HG03521 (cell line): ENCODE measurements around the gene PSMC3.
"Not testable (repeated sequence)": the region's sequence is repeated elsewhere in the genome, so short reads cannot be mapped to it uniquely, and the experiment has no call there.

Experiments used
- ATAC-seq: cut with Tn5 transposase; IDR thresholded peaks from one replicate; pipeline ENCODE4 v1.9.1; 2021; ENCODE audit warnings: mild to moderate bottlenecking, moderate library complexity; ENCODE audit not compliant: unreplicated experiment

Gene PSMC3

DNA sequence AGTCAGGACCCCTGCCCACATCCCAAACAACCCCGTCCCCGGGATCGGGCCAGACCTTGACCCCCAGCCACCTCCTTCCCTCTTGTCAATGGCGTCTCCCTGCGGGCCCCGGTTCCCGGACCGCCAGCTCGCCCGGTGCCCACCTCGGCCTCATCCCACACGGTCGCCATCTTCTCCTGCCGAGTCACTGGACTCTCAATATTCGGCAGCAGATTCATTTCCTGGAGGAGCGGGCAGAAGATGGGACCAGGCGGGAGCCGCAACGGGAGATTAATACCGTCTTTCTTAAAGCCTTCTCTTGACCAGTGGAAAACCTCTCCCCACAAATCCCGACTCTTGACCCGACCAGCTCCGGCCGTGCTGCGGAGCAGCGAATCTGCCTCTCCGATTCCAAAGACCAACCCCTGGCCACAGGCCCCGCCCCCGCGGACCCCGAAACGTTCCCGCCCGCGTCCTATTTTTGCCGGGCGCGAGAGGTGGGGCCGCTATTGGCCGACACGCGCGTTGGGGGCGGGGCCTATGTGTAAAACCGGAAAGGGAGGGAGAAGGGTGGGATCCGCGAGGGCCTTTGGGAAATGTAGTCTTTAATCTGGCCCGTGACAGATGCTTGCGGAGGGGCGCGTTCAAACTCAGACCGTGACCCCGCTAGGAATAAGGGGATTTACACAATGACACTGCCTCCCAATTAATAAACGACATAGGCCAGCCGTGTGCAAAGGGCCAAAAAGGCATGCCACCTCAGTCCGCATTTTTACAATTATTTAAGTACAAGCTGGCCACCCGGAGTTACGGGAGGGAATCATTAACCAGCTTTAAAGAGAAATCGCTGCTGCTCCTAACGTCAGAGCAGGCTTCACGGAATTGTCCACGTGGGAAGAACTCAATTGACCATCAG, at the start of gene PSMC3:
Gene PSMC3 (minus strand): TSS at position 378 of the 895 bp plus-strand sequence. CDS start 160 bp downstream, at position 218.
- ATAC-seq, result peak; percentile 92

DNA sequence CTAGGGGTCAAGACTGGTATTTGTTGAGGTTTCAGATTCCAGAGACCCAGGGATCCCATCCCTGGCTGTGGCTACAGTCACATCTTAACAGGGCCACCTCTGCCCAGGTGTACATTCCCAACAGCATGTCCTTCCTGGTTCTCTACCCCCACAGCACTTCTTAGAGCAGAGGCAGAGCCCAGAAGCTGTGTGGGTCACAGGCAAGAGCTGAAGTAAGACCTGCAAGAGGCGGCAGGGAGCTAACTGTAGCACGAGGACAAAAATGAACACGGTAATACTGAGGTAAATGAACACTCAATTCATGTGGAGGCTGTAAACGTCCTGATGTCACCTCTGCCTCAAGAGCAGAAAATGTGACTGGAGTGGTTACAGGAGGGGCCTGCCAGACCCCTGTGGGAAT, 44.4 kb upstream of the PSMC3 start:
- no peak for ATAC-seq

DNA sequence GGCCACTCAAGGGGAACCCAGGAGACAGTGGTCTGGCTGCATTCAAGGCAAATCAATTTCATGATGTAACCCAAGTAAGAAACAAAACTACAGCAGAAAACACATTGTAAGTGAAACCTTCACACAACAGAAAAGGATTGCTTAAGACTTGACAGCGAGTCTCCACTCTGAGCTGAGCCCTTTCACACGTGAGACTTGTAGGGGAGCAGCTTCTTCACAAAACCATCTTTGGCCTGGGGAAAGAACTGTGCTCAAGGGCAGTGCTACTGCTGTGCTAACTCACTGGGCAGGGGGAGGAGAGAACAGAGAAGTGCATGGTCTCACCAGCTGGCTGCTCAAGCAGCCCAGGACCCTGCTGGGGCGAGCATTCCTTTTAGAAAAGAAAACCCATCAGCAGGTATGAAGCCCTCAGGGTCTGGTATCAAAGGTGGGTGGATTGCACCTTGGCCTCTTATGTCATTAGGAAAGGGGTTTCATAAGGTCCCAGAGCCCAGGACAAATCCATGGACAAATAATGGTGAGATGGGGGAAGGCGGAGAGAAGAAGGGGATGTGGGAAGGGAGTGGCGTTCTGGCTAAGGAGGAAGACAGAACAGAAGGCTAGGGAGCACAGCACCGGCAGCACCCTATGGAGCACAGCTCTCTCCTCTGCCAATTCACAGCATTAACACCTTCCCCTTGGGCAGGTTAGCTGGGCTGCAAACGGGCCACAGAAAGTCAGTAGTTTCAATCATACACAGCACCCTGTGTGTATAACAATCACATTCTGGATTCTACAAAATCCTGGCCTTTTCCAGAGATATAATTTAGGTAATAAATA, 43.3 kb upstream of the PSMC3 start:
- ATAC-seq, result no peak

DNA sequence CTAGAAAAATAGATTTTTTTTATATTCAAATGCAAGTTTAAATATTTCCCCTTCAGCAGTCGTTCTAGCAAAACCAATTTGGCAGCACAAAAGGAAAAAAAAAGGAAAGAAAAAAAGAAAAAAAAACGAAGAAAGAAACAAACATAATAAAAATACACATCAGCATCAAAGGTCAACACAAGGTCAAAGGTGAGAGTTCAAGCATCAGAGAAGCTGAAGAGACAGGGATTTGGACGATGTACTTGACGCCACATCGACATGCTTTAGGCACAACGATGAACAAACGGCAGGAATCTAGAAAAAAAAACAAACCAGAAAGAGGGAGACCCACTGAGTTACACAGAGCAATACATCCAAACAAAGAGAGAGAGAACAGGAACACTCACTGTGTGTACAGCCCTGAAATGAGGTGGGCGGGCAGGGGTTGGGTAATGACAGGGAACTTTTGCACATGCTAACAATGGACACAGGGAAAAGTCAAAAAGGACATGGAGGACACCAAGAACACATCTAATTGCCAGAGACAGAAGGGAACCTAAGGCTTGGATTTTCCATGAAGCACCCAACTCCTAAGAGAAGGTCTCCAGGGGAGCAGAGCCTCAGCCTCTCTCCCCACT, 42.5 kb upstream of the PSMC3 start:
- no peak for ATAC-seq

DNA sequence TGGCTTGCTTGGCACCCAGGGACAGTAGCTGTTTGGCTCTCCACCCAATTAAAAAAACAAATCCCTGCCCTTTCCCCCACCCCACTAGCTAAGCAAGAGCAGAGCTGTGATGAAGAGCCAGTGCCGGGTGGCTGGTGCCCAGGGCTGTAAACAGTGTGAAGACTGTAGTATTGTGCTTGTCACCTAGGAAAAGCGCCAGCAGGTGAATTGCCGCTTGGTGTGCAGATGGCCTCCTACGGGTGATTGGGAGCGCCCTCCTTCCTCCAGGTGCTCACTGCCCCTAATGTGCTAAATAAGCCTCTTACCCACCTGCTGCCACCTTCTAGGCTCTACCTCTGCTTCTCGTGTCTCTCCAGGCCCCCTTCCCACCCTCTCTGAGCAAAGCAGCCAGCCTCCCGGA, 41.1 kb upstream of the PSMC3 start:
- ATAC-seq, result no peak

DNA sequence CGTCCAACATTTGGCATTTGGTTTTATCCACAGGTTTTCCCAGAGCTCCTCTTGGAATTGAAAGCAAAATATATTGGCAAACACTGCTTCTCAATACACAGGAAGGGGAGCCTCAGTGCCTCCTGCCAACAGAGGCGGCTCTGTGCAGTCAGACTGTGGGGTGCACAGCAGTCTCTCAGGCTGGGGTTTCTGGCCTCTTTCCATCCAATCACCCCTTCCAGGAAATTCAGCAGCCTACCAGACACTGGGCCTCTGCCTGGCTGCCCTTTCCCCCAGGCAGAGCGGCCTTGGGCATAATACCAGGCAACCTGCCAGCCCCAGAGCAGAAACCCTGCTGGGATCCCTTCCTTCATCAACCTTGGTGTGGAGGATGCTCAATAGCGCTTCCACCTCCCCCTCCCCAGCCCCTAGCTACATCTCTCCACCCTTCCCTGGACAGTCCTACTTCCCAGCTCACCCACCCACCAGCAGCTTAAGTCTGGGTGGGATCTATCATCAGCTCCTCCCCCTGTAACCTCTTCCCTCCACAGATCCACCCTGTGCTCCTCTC, 40.5 kb upstream of the PSMC3 start:
- no peak for ATAC-seq

DNA sequence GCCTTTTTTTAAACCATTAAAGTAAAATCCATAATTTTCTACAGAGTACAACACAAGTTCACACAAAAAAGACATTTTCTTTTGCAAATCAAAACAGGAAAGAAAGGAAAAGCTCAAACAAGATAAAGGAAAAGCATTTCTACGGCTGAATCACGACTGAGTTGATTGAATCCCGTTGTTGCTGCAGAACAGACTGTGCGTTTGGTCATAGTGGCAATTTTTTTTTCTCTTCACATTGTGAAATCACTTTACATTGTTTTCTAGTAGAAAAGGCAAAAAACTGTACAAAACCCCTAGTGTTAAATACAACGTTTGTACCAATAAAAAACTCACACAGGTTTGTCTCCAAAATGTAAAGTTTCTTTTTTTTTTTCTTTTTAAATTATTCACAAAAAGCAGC, 40.0 kb upstream of the PSMC3 start:
- ATAC-seq, result no peak

- ATAC-seq, result no peak
Measured at GRCh38 chr11:47464483-47464882, 38.2 kb upstream of the PSMC3 start.

DNA sequence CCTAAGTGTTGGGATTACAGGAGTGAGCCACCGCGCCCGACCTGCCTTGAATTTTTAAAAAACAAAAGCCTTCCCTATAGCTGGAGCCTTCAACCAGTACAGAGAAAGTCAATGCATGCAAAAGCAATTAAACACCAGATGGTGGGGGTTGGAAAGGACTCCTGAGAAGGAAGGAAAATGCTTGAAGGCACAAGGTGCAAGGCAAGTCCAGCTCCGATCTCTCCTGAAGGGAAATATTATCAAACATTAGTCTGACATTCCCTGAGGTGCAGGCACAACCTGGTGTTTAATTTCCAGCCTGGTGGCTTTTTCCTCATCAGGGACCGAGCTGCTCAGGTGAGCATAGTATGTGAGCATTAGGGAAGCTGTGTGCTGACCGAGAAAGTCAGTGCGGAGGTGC, 35.6 kb upstream of the PSMC3 start:
- no peak for ATAC-seq

DNA sequence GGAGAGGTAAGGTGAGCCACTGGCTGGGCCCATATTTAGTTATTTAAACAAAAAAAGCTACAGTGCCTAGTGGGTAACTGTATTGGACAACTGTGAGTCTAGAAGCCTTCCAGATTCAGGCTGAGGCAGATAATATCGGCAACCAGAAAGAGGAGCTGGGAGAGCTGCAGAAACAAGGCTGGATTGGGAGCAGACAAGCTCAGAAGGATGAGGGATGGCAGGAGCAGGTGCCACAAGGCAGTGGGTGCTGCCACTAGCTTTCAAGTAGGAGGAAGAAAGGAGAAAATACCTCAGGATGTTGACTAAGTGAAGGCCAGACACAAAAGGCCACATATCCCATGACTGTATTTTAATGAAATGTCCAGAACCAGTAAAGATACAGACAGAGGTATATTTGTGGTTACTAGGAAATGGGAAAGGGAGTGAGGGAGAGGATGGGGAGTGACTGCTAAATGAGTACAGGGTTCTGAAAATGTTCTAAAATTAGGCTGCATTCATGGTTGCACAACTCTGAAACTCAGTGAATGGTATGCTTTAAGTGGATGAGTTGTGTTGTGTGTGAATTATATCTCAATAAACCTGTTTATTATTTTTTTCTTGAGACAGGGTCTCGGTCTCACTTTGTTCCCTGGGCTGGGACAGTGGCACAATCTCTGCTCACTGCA, 34.5 kb upstream of the PSMC3 start:
- no peak for ATAC-seq

GRCh38 chr11:47454258-47454671, 28.0 kb upstream of the PSMC3 start:
- not testable (repeated sequence) for ATAC-seq

DNA sequence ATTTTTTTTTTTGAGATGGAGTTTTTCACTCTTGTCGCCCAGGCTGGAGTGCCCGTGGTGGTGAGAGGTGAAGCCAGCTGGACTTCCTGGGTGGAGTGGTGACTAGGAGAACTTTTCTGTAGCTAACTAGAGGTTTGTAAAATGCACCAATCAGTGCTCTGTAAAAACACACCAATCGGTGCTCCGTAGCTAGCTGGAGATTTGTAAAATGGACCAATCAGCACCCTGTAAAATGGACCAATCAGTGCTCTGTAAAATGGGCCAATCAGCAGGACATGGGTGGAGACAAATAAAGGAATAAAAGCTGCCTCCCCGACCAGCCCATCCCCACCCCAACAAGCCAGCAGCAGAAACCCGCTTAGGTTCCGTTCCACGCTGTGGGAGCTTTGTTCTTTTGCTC, 27.1 kb upstream of the PSMC3 start:
- no peak for ATAC-seq

GRCh38 chr11:47451990-47452389, 25.8 kb upstream of the PSMC3 start:
- no peak for ATAC-seq

GRCh38 chr11:47451436-47451835, 25.2 kb upstream of the PSMC3 start:
- ATAC-seq, result no peak

GRCh38 chr11:47449541-47449940, 23.3 kb upstream of the PSMC3 start:
- ATAC-seq, result no peak

DNA sequence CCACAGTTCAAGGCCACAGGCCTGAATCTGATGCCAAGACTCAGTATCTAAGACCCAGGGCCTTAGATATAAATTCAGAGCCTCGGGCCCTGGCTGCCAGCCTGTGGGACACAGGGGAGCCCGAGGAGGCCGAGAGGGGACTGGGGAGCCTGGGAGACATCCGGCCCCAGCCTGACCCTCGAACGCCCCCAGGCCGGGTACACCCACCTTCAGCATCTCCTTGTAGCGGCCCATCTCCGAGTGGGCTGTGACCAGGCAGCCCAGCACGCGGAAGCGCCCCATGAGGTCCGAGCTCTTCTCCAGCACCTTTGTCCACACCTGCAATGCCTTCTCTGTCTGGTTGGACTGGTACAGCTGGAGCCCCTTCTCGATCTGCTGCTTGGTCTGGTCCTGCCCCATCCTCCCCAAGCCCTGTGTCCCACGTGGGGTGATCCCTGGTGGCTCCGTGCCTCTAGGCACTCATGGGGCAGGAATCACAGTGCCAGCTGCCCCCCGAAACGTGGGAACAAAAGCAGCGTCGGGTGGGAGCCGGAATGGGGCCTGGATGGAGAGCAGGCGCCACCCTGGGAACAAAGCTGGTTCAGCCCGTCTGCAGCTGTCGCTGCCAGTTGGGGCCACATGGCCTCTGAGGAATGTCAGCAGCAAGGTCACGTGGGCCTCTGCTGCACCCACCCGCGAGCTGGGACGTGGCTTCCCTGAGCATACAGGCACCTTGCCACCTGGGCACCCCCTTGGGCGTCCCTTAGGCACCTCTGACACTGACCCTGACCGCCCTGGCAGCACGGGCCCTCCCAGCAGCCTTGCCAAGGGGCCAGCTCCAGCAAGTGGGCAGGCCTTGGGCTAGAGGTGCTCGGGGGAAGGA, 22.6 kb upstream of the PSMC3 start, which contains the start of gene RAPSN:
Gene RAPSN (minus strand): TSS at position 571 of the 862 bp plus-strand sequence. CDS start 172 bp downstream, at position 399.
- no peak for ATAC-seq

- ATAC-seq, result no peak
Measured at GRCh38 chr11:47447906-47448305, 21.7 kb upstream of the PSMC3 start.

- ATAC-seq, result no peak
Measured at GRCh38 chr11:47446833-47447232, 20.6 kb upstream of the PSMC3 start.

- ATAC-seq, result no peak
Measured at GRCh38 chr11:47445840-47446239, 19.6 kb upstream of the PSMC3 start.

DNA sequence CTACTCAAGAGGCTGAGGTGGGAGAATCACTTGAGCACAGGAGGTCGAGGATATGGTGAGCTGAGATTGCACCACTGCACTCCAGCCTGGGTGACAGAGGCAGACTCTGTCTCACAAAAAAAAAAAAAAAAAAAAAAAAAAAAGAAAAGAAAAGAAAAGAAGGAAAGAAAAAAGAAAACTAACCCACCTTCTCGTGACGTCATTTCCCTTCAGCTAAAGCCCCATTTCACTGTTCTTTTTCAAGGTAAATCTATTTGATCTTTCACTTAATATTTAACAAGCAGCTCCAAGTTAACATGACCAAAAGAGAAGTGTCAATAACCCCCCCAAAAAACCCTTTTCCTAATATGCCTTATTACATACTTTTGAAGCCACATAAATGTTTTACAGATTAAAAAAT, 17.6 kb upstream of the PSMC3 start:
- no peak for ATAC-seq
